Measurements from ENCODE around the gene WBP1L. TPM values are rescaled to one million over a fixed set of nuclear protein-coding genes. Genes with fewer than 3 reads are reported as not detected.
A peak's percentile ranks its signal among the peaks of the same experiment; 100 is the strongest.

Gene WBP1L
- total and polyA plus RNA-seq, 12 donors: 14.3 to 33.3 (median 20.7) TPM

- H3K36me3 ChIP-seq: peaks cover 0 to 66% (median 40%) of the 10 kb centered on the region in 9 donors
- no peaks in the 10 kb centered on the region for H3K27me3 ChIP-seq
- WGBS, 2 donors: 75 to 83% methylated on average over 9 of the region's 9 CpGs
- H3K9me3 ChIP-seq: no peaks in the 10 kb centered on the region
- TF ChIP-seq, protein P1, sequence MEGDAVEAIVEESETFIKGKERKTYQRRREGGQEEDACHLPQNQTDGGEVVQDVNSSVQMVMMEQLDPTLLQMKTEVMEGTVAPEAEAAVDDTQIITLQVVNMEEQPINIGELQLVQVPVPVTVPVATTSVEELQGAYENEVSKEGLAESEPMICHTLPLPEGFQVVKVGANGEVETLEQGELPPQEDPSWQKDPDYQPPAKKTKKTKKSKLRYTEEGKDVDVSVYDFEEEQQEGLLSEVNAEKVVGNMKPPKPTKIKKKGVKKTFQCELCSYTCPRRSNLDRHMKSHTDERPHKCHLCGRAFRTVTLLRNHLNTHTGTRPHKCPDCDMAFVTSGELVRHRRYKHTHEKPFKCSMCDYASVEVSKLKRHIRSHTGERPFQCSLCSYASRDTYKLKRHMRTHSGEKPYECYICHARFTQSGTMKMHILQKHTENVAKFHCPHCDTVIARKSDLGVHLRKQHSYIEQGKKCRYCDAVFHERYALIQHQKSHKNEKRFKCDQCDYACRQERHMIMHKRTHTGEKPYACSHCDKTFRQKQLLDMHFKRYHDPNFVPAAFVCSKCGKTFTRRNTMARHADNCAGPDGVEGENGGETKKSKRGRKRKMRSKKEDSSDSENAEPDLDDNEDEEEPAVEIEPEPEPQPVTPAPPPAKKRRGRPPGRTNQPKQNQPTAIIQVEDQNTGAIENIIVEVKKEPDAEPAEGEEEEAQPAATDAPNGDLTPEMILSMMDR (IDR thresholded peaks at IDR 0.05): no peak
- no peak overlapping the region for H3K4me3 ChIP-seq
- intact Hi-C loops (cut with DNase I): loop anchor here in 5 of 10 donors (5.0 to 10.0 kb wide), 4 partner anchors 58 to 68 kb away; partner anchors contain the start of gene WBP1L (in 1 of the 5)
- H3K4me1 ChIP-seq: peaks cover 23 to 83% (median 50%) of the 10 kb centered on the region in 9 donors
- no peak for DNase-seq
- peak overlapping the region in 7 of 10 donors; percentile 31 to 95 (median 57) for H3K27ac ChIP-seq
- ATAC-seq: no peak
These were observed 68.6 kb downstream of the WBP1L start for GRCh38 chr10:102812231-102812876.

DNA sequence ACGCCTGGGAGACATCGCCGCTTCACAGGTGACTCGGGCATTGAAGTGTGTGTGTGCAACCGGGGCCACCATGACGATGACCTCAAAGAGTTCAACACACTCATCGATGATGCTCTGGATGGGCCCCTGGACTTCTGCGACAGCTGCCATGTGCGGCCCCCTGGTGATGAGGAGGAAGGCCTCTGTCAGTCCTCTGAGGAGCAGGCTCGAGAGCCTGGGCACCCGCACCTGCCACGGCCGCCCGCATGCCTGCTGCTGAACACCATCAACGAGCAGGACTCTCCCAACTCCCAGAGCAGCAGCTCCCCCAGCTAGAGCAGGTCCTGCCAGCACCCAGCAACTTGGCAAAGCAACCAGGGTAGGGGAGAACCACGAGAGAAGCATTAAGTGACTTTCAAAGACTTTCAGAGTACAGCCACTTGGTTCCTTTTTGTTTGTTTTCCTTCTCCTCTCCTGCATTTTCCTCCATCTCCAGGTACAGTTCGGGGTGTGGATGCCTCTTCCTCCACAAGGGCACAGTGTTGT, 69.3 kb downstream of the WBP1L start:
- Histone ChIP-seq H3K27me3 (no peaks in the 10 kb centered on the region), H3K36me3 (peaks cover 0 to 66% (median 40%) of the 10 kb centered on the region in 9 donors), H3K4me3 (no peak overlapping the region), H3K27ac (peak overlapping the region in 8 of 10 donors; percentile 87 to 96 (median 92)), H3K4me1 (peaks cover 23 to 86% (median 53%) of the 10 kb centered on the region in 9 donors), H3K9me3 (no peaks in the 10 kb centered on the region)
- DNase-seq: no peak
- no peak for ATAC-seq
- intact Hi-C loops (cut with DNase I): loop anchor here in 5 of 10 donors (5.0 to 10.0 kb wide), 4 partner anchors 58 to 68 kb away; partner anchors contain the start of gene WBP1L (in 1 of the 5)
- WGBS, 2 donors: 87 to 90% methylated on average over 17 of the region's 17 CpGs
- TF ChIP-seq, protein P1 (IDR thresholded peaks at IDR 0.05): no peak

GRCh38 chr10:102813734-102814452, 70.1 kb downstream of the WBP1L start:
- TF ChIP-seq, protein P1 (IDR thresholded peaks at IDR 0.05): no peak
- intact Hi-C loops (cut with DNase I): loop anchor here in 8 of 10 donors (2.0 to 10.0 kb wide), 6 partner anchors 37 to 69 kb away; partner anchors contain the start of gene WBP1L (in 1 of the 8)
- Histone ChIP-seq H3K4me1 (peaks cover 23 to 86% (median 53%) of the 10 kb centered on the region in 9 donors), H3K27ac (peak overlapping the region; percentile 42 to 96 (median 91)), H3K27me3 (no peaks in the 10 kb centered on the region), H3K9me3 (no peaks in the 10 kb centered on the region), H3K4me3 (no peak overlapping the region), H3K36me3 (peaks cover 0 to 63% (median 40%) of the 10 kb centered on the region in 9 donors)
- 66 to 70% methylated on average over 16 of the region's 16 CpGs for WGBS, 2 donors
- DNase-seq (no peak), ATAC-seq (peak in 3 of 8 donors; percentile 0 to 10 (median 4))

DNA sequence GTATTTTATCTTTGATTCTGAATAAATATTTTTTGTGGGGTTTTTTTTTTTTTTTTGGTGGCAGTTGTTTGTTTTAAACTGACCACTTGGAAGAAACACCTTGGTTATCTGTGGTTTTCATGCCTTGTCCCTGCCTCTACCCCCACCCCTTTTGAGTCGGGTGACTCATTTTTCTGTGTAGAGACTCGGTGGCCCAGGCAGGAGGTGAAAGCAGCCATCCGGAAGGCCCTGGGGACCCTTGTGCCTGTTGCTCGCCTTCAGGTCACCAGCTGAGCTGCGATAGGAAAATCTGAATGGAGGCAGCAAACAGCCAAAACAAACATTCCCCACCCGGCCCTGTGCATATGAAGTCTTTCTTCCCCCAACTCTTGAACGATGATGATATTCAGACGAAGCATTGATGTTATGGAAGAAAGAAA, 70.7 kb downstream of the WBP1L start:
- peak in 7 of 8 donors; percentile 4 to 49 (median 31) for ATAC-seq
- H3K4me3 ChIP-seq: no peak overlapping the region
- intact Hi-C loops (cut with DNase I): loop anchor here in 8 of 10 donors (2.0 to 10.0 kb wide), 6 partner anchors 38 to 70 kb away; partner anchors contain the start of gene WBP1L (in 1 of the 8)
- H3K36me3 ChIP-seq: peaks cover 0 to 58% (median 40%) of the 10 kb centered on the region in 9 donors
- DNase-seq: peak; percentile 63 to 79
- H3K4me1 ChIP-seq: peaks cover 23 to 86% (median 53%) of the 10 kb centered on the region in 9 donors
- no peaks in the 10 kb centered on the region for H3K27me3 ChIP-seq
- no peaks in the 10 kb centered on the region for H3K9me3 ChIP-seq
- H3K27ac ChIP-seq: peak overlapping the region; percentile 87 to 96 (median 91)
- TF ChIP-seq, protein P1 (IDR thresholded peaks at IDR 0.05): no peak
- 54 to 55% methylated on average over 8 of the region's 8 CpGs for WGBS, 2 donors

Measured in heart right ventricle (tissue), 16 donors.